Measurements from ENCODE around the gene NRARP. TPM values are rescaled to one million over a fixed set of nuclear protein-coding genes. Genes with fewer than 3 reads are reported as not detected.

The NRARP gene
- total RNA-seq, 1 donor from 2014 or later, result 20.7 TPM

- peaks cover 21% of the 10 kb centered on the region for H3K4me1 ChIP-seq
- H3F3A ChIP-seq (ENCODE audit: low read depth), result peaks cover 17% of the 10 kb centered on the region
- no peaks in the 10 kb centered on the region for H3K36me3 ChIP-seq
- H3K79me2 ChIP-seq (ENCODE audit: low read depth), result no peaks in the 10 kb centered on the region
- H3K27me3 Mint-ChIP-seq (ENCODE audit: insufficient read depth, low read depth), result peaks cover 8% of the 10 kb centered on the region
- H3K4me2 ChIP-seq, result no peak overlapping the region
- H3K27ac Mint-ChIP-seq, result no peak overlapping the region
- peaks cover 23% of the 10 kb centered on the region for H3K27me3 ChIP-seq
- H3K36me3 Mint-ChIP-seq, result no peaks in the 10 kb centered on the region
- no peak overlapping the region for H2AFZ ChIP-seq (replicated peaks)
- no peaks in the 10 kb centered on the region for H4K20me1 ChIP-seq (ENCODE audit: low read depth)
- no peaks in the 10 kb centered on the region for H3K9me3 ChIP-seq (ENCODE audit: low read depth)
- no peak for TF ChIP-seq CTCF (IDR thresholded peaks at IDR 0.05)
- no peak for TF ChIP-seq EZH2 (IDR thresholded peaks at IDR 0.05)
- TF ChIP-seq EZH2phosphoT487 (IDR thresholded peaks at IDR 0.05), result no peak
- no peaks in the 10 kb centered on the region for H3K9me3 Mint-ChIP-seq
- H3K4me3 Mint-ChIP-seq, result no peak overlapping the region
- H3K4me3 ChIP-seq, result no peak overlapping the region
- no peak overlapping the region for H3K27ac ChIP-seq
- no peak for DNase-seq (ENCODE audit: low spot score)
- peaks cover 14% of the 10 kb centered on the region for H3K4me1 Mint-ChIP-seq
- no peak overlapping the region for H3K9ac ChIP-seq
Observed at GRCh38 chr9:137275203-137275587, 26.9 kb downstream of the NRARP start.

- Histone ChIP-seq H3K79me2 (ENCODE audit: low read depth) (no peaks in the 10 kb centered on the region), H3K4me2 (no peak overlapping the region), H3K9ac (no peak overlapping the region), H4K20me1 (ENCODE audit: low read depth) (no peaks in the 10 kb centered on the region), H3K4me1 (peaks cover 21% of the 10 kb centered on the region), H3K27me3 (peaks cover 11% of the 10 kb centered on the region), H2AFZ (replicated peaks) (no peak overlapping the region), H3K36me3 (no peaks in the 10 kb centered on the region), H3F3A (ENCODE audit: low read depth) (peaks cover 17% of the 10 kb centered on the region), H3K4me3 (no peak overlapping the region), H3K27ac (no peak overlapping the region), H3K9me3 (ENCODE audit: low read depth) (no peaks in the 10 kb centered on the region)
- peaks cover 8% of the 10 kb centered on the region for H3K27me3 Mint-ChIP-seq (ENCODE audit: insufficient read depth, low read depth)
- H3K4me1 Mint-ChIP-seq, result peaks cover 14% of the 10 kb centered on the region
- DNase-seq (ENCODE audit: low spot score), result no peak
- H3K27ac Mint-ChIP-seq, result no peak overlapping the region
- H3K4me3 Mint-ChIP-seq, result no peak overlapping the region
- H3K9me3 Mint-ChIP-seq, result no peaks in the 10 kb centered on the region
- H3K36me3 Mint-ChIP-seq, result peaks cover 5% of the 10 kb centered on the region
- no peak for TF ChIP-seq EZH2 (IDR thresholded peaks at IDR 0.05)
- no peak for TF ChIP-seq EZH2phosphoT487 (IDR thresholded peaks at IDR 0.05)
- no peak for TF ChIP-seq CTCF (IDR thresholded peaks at IDR 0.05)
Observed at GRCh38 chr9:137273611-137274320, 28.3 kb downstream of the NRARP start.

- no peak overlapping the region for H2AFZ ChIP-seq (replicated peaks)
- TF ChIP-seq EZH2phosphoT487 (IDR thresholded peaks at IDR 0.05) (no peak), EZH2 (IDR thresholded peaks at IDR 0.05) (no peak), CTCF (IDR thresholded peaks at IDR 0.05) (no peak)
- no peaks in the 10 kb centered on the region for H3K79me2 ChIP-seq (ENCODE audit: low read depth)
- Mint-ChIP-seq H3K4me1 (peaks cover 14% of the 10 kb centered on the region), H3K4me3 (no peak overlapping the region), H3K36me3 (peaks cover 5% of the 10 kb centered on the region), H3K27me3 (ENCODE audit: insufficient read depth, low read depth) (peaks cover 8% of the 10 kb centered on the region), H3K9me3 (no peaks in the 10 kb centered on the region), H3K27ac (no peak overlapping the region)
- no peak overlapping the region for H3K27ac ChIP-seq
- no peak for DNase-seq (ENCODE audit: low spot score)
- H4K20me1 ChIP-seq (ENCODE audit: low read depth), result no peaks in the 10 kb centered on the region
- H3K36me3 ChIP-seq, result no peaks in the 10 kb centered on the region
- H3K27me3 ChIP-seq, result peaks cover 4% of the 10 kb centered on the region
- no peaks in the 10 kb centered on the region for H3K9me3 ChIP-seq (ENCODE audit: low read depth)
- peaks cover 17% of the 10 kb centered on the region for H3F3A ChIP-seq (ENCODE audit: low read depth)
- no peak overlapping the region for H3K4me3 ChIP-seq
- peaks cover 20% of the 10 kb centered on the region for H3K4me1 ChIP-seq
- H3K9ac ChIP-seq, result no peak overlapping the region
- no peak overlapping the region for H3K4me2 ChIP-seq
Observed at GRCh38 chr9:137273095-137273490, 29.0 kb downstream of the NRARP start.

Data from neural progenitor cell (in vitro differentiated cells).